Sigmoid colon (tissue), 7 donors: Measurements from ENCODE around the gene SLC25A44. TPM values are rescaled to one million over a fixed set of nuclear protein-coding genes. Genes with fewer than 3 reads are reported as not detected.
A peak's percentile ranks its signal among the peaks of the same experiment; 100 is the strongest.
"Not testable (repeated sequence)": the region's sequence is repeated elsewhere in the genome, so short reads cannot be mapped to it uniquely, and the experiment has no call there.

Experiments used
- DNase-seq: peaks from one replicate; pipeline ENCODE4 v3.0.0-alpha.2; 2019
- H3K27ac ChIP-seq, 4 donors: fragments of 200-600 bp; sonication (generic); one replicate each; pipeline ENCODE4 v1.5.1; 2016 to 2019; ENCODE audit warnings: mild to moderate bottlenecking in 1 of 4
- H3K27me3 ChIP-seq, 3 donors: fragments of 200-600 bp; sonication (generic); one replicate each; pipeline ENCODE4 v1.5.1; 2019; ENCODE audit warnings: mild to moderate bottlenecking in 1 of 3
- H3K36me3 ChIP-seq, 4 donors: fragments of 200-600 bp; sonication (generic); one replicate each; pipeline ENCODE4 v1.5.1; 2016 to 2019
- H3K4me1 ChIP-seq, 4 donors: fragments of 200-600 bp; sonication (generic); one replicate each; pipeline ENCODE4 v1.5.1; 2017 to 2019
- H3K4me3 ChIP-seq, 4 donors: fragments of 200-600 bp; sonication (generic); one replicate each; pipeline ENCODE4 v1.5.1; 2017 to 2019; ENCODE audit warnings: mild to moderate bottlenecking in 2 of 4, moderate library complexity in 1 of 4
- H3K9me3 ChIP-seq, 4 donors: fragments of 200-600 bp in 3 of 4; sonication (generic) in 3 of 4; one replicate each; pipeline versions ENCODE4 v1.5.1 to v1.6.1; 2013 to 2019
- CTCF ChIP-seq, 4 experiments: fragments of 450-650 bp in 3 of 4; fragments of 200-600 bp in 1 of 4; IDR thresholded peaks; one replicate each; pipeline ENCODE4 v1.5.1; 2016 to 2019; ENCODE audit warnings: antibody characterized with exemption in 4 of 4, mild to moderate bottlenecking in 3 of 4, moderate library complexity in 2 of 4
- EP300 ChIP-seq, 4 donors: sonication (generic); formaldehyde crosslinking; IDR thresholded peaks; one replicate each; pipeline ENCODE4 v1.6.1; 2017; ENCODE audit warnings: antibody characterized with exemption in 4 of 4
- POLR2A ChIP-seq, 2 donors: fragments of 450-650 bp; IDR thresholded peaks; one replicate each; pipeline ENCODE4 v1.6.1; 2016; ENCODE audit warnings: antibody characterized with exemption in 2 of 2, mild to moderate bottlenecking in 2 of 2, moderate library complexity in 2 of 2
- POLR2AphosphoS5 ChIP-seq, 4 donors: sonication (generic); formaldehyde crosslinking; IDR thresholded peaks; one replicate each; pipeline ENCODE4 v1.6.1; 2017; ENCODE audit warnings: antibody characterized with exemption in 4 of 4
- WGBS, 2 donors: extraction: QIAGEN DNeasy Blood & Tissue Kit; methylation state at CpG; one replicate each; pipeline ENCODE4 v1.1.7; 2013; 5-methylcytosine and 5-hydroxymethylcytosine counted together
- intact Hi-C: fragments of 100-400 bp; cut with DNase I; formaldehyde crosslinking; loops from one replicate; pipeline ENCODE4 v1.15.1; 2023
- polyA plus RNA-seq, 3 donors: library from polyadenylated mRNA; stranded (reverse); fragments of 200-250 nt; gene quantifications; one replicate each; pipeline ENCODE4 v1.2.3, GENCODE V29; 2013
- total RNA-seq, 4 donors: library from RNA; depleted of rRNA; stranded (reverse); fragments of >200 nt; gene quantifications; one replicate each; pipeline ENCODE4 v1.1.0, GENCODE V29; 2016
- donor health status: healthy with polysubstance abuse.
- donor health status: Bipolar disorder and iron deficiency.
- donor health status: healthy.

Gene SLC25A44
- total and polyA plus RNA-seq, 7 donors, result 7.8 to 15.3 (median 10.0) TPM

- H3K9me3 ChIP-seq, result no peaks in the 10 kb centered on the region
- peak overlapping the region in 3 of 4 donors; percentile 56 to 69 (median 69) for H3K4me3 ChIP-seq
- H3K27ac ChIP-seq, result peak overlapping the region; percentile 85 to 95 (median 94)
- WGBS, 2 donors, result 62 to 83% methylated on average over 16 of the region's 16 CpGs
- DNase-seq, result no peak
- H3K36me3 ChIP-seq, result peaks cover 0 to 18% (median 13%) of the 10 kb centered on the region in 4 donors
- H3K27me3 ChIP-seq, result no peaks in the 10 kb centered on the region
- intact Hi-C loops, result loop anchor here (5.0 kb wide), 1 partner anchor 52 kb away; no protein-coding TSS in a partner anchor
- TF ChIP-seq EP300 (IDR thresholded peaks at IDR 0.05), result no peak
- TF ChIP-seq CTCF (IDR thresholded peaks at IDR 0.05), result no peak
- no peak for TF ChIP-seq POLR2AphosphoS5 (IDR thresholded peaks at IDR 0.05)
- no peak for TF ChIP-seq POLR2A (IDR thresholded peaks at IDR 0.05)
- H3K4me1 ChIP-seq, result peaks cover 0 to 22% (median 19%) of the 10 kb centered on the region in 4 donors
Measured at GRCh38 chr1:156214024-156214748, 20.3 kb downstream of the SLC25A44 start.

- Histone ChIP-seq H3K36me3 (peaks cover 9 to 18% (median 13%) of the 10 kb centered on the region in 4 donors), H3K4me1 (peaks cover 0 to 22% (median 19%) of the 10 kb centered on the region in 4 donors)
- H3K27me3 ChIP-seq, H3K9me3 ChIP-seq, H3K27ac ChIP-seq, DNase-seq, intact Hi-C loops, H3K4me3 ChIP-seq: not testable (repeated sequence)
- WGBS, 2 donors, result 94% methylated on average over 55 of the region's 55 CpGs
Measured at GRCh38 chr1:156216361-156217086, 22.6 kb downstream of the SLC25A44 start.

GRCh38 chr1:156217871-156218270 is 24.0 kb downstream of the SLC25A44 start:
- H3K9me3 ChIP-seq, result no peaks in the 10 kb centered on the region
- no peaks in the 10 kb centered on the region for H3K27me3 ChIP-seq
- H3K4me3 ChIP-seq, result no peak overlapping the region
- peaks cover 0 to 16% (median 15%) of the 10 kb centered on the region in 4 donors for H3K4me1 ChIP-seq
- TF ChIP-seq EP300 (IDR thresholded peaks at IDR 0.05) (no peak), POLR2A (IDR thresholded peaks at IDR 0.05) (no peak), CTCF (IDR thresholded peaks at IDR 0.05) (no peak), POLR2AphosphoS5 (IDR thresholded peaks at IDR 0.05) (no peak)
- WGBS, 2 donors, result 45 to 88% methylated on average over 2 of the region's 2 CpGs
- peaks cover 9 to 29% (median 24%) of the 10 kb centered on the region in 4 donors for H3K36me3 ChIP-seq
- intact Hi-C loops, result no loop called here
- no peak for DNase-seq
- peak overlapping the region in 3 of 4 donors; percentile 10 to 33 (median 23) for H3K27ac ChIP-seq

GRCh38 chr1:156220226-156220625 is 26.3 kb downstream of the SLC25A44 start:
- WGBS, 2 donors, result 96 to 98% methylated on average over 9 of the region's 9 CpGs
- TF ChIP-seq EP300 (IDR thresholded peaks at IDR 0.05) (no peak), POLR2AphosphoS5 (IDR thresholded peaks at IDR 0.05) (no peak), CTCF (IDR thresholded peaks at IDR 0.05) (no peak), POLR2A (IDR thresholded peaks at IDR 0.05) (no peak)
- no peak for DNase-seq
- Histone ChIP-seq H3K27ac (no peak overlapping the region), H3K27me3 (no peaks in the 10 kb centered on the region), H3K36me3 (peaks cover 9 to 44% (median 31%) of the 10 kb centered on the region in 4 donors), H3K4me1 (peaks cover 0 to 4% (median 1%) of the 10 kb centered on the region in 4 donors), H3K9me3 (no peaks in the 10 kb centered on the region), H3K4me3 (no peak overlapping the region)
- intact Hi-C loops, result no loop called here
